Epidermal melanocyte (primary cell): ENCODE measurements around the gene RABGAP1.

ENCODE experiments used
- DNase-seq: peaks from one replicate; pipeline ENCODE4 v3.0.0; 2011; ENCODE audit warnings: low spot score; ENCODE audit not compliant: insufficient read length

Gene RABGAP1

GRCh38 chr9:123046406-123047195 lies 105.8 kb downstream of the RABGAP1 start:
- no peak for DNase-seq

- no peak for DNase-seq
These were observed 107.9 kb downstream of the RABGAP1 start for GRCh38 chr9:123048748-123049147.

- no peak for DNase-seq
These were observed 108.9 kb downstream of the RABGAP1 start for GRCh38 chr9:123049589-123050222.

- DNase-seq: no peak
These were observed 112.2 kb downstream of the RABGAP1 start for GRCh38 chr9:123053046-123053445.

- no peak for DNase-seq
These were observed 112.9 kb downstream of the RABGAP1 start for GRCh38 chr9:123053711-123054110.

- no peak for DNase-seq
These were observed 118.0 kb downstream of the RABGAP1 start for GRCh38 chr9:123058834-123059233.

GRCh38 chr9:123059472-123060220 lies 118.8 kb downstream of the RABGAP1 start:
- no peak for DNase-seq

- DNase-seq: no peak
These were observed 120.4 kb downstream of the RABGAP1 start for GRCh38 chr9:123061216-123061615.

GRCh38 chr9:123062351-123063176 lies 121.7 kb downstream of the RABGAP1 start:
- DNase-seq: no peak

- DNase-seq: no peak
These were observed 122.4 kb downstream of the RABGAP1 start for GRCh38 chr9:123063177-123063598.

GRCh38 chr9:123063896-123064295 lies 123.1 kb downstream of the RABGAP1 start:
- no peak for DNase-seq

- DNase-seq: peak; percentile 67
These were observed 123.9 kb downstream of the RABGAP1 start for GRCh38 chr9:123064716-123065115.

GRCh38 chr9:123065196-123065595 lies 124.4 kb downstream of the RABGAP1 start:
- no peak for DNase-seq

- DNase-seq: no peak
These were observed 126.3 kb downstream of the RABGAP1 start for GRCh38 chr9:123067136-123067535.

GRCh38 chr9:123069010-123069481 lies 128.2 kb downstream of the RABGAP1 start:
- DNase-seq: no peak

GRCh38 chr9:123070198-123070597 lies 129.4 kb downstream of the RABGAP1 start:
- DNase-seq: no peak

- no peak for DNase-seq
These were observed 131.7 kb downstream of the RABGAP1 start for GRCh38 chr9:123072407-123072995.

GRCh38 chr9:123073441-123073840 lies 132.6 kb downstream of the RABGAP1 start:
- no peak for DNase-seq

GRCh38 chr9:123073991-123074422 lies 133.2 kb downstream of the RABGAP1 start:
- no peak for DNase-seq

- no peak for DNase-seq
These were observed 133.8 kb downstream of the RABGAP1 start for GRCh38 chr9:123074628-123075027.

- DNase-seq: no peak
These were observed 139.6 kb downstream of the RABGAP1 start for GRCh38 chr9:123080444-123080843.
